ENCODE measurements around the gene TBL1X. TPM values are rescaled to one million over a fixed set of nuclear protein-coding genes. Genes with fewer than 3 reads are reported as not detected.

Gene TBL1X
- total RNA-seq, 2 experiments from 2014 or later = 16.1 to 35.7 TPM

GRCh38 chrX:9609987-9610386 is 145.1 kb downstream of the TBL1X start:
- CTCF ChIA-PET (ENCODE audit: unreplicated experiment) = no interaction called here
- DNase-seq (ENCODE audit: low spot score) = no peak

GRCh38 chrX:9610771-9611392 is 146.0 kb downstream of the TBL1X start:
- BruUV-seq (replicated peaks) = no TSS peak
- Histone ChIP-seq H2AFZ (ENCODE audit: low read length) (no peak overlapping the region), H3K9me3 (ENCODE audit: low read length) (no peaks in the 10 kb centered on the region), H3K4me3 (ENCODE audit: low read depth, low read length, poor library complexity, severe bottlenecking) (no peak overlapping the region), H3K27ac (ENCODE audit: low read depth, low read length, poor library complexity, severe bottlenecking) (no peak overlapping the region), H3K36me3 (ENCODE audit: insufficient read depth, low read length) (no peaks in the 10 kb centered on the region), H3K4me1 (ENCODE audit: insufficient read depth, low read length, poor library complexity, severe bottlenecking) (no peaks in the 10 kb centered on the region), H3K79me2 (ENCODE audit: insufficient read depth, low read depth, low read length) (no peaks in the 10 kb centered on the region), H4K20me1 (ENCODE audit: insufficient read depth, low read length) (no peaks in the 10 kb centered on the region), H3K4me2 (ENCODE audit: low read length) (no peak overlapping the region), H3K9me2 (ENCODE audit: insufficient read depth, low read length) (no peaks in the 10 kb centered on the region)
- CTCF ChIA-PET (ENCODE audit: unreplicated experiment) = no interaction called here
- TF ChIP-seq CTCF (conservative IDR thresholded peaks at IDR 0.05; ENCODE audit: low read length) (no peak), EZH2phosphoT487 (IDR thresholded peaks at IDR 0.05; ENCODE audit: borderline replicate concordance, low read depth, low read length) (no peak)
- intact Hi-C loops (cut with micrococcal nuclease; ENCODE audit: unreplicated experiment) = no loop called here
- POLR2A ChIA-PET = interaction anchor here (1.5 kb wide), 1 partner anchor 21 kb away, joined by 5 read pairs; no protein-coding TSS in a partner anchor
- DNase-seq (ENCODE audit: low spot score) = no peak

More at GRCh38 chrX:9609987-9610386, 145.1 kb downstream of the TBL1X start:
- Histone ChIP-seq H3K27ac (ENCODE audit: low read depth, low read length, poor library complexity, severe bottlenecking) (no peak overlapping the region), H3K9me2 (ENCODE audit: insufficient read depth, low read length) (no peaks in the 10 kb centered on the region), H3K4me1 (ENCODE audit: insufficient read depth, low read length, poor library complexity, severe bottlenecking) (no peaks in the 10 kb centered on the region), H3K36me3 (ENCODE audit: insufficient read depth, low read length) (no peaks in the 10 kb centered on the region), H4K20me1 (ENCODE audit: insufficient read depth, low read length) (no peaks in the 10 kb centered on the region), H3K4me2 (ENCODE audit: low read length) (no peak overlapping the region), H3K79me2 (ENCODE audit: insufficient read depth, low read depth, low read length) (no peaks in the 10 kb centered on the region), H3K9me3 (ENCODE audit: low read length) (no peaks in the 10 kb centered on the region), H2AFZ (ENCODE audit: low read length) (no peak overlapping the region), H3K4me3 (ENCODE audit: low read depth, low read length, poor library complexity, severe bottlenecking) (no peak overlapping the region)
- POLR2A ChIA-PET = interaction anchor here (1.4 to 1.5 kb wide), 2 partner anchors 11 to 22 kb away, joined by 5 to 6 read pairs; no protein-coding TSS in a partner anchor
- no peak for TF ChIP-seq EZH2phosphoT487 (IDR thresholded peaks at IDR 0.05; ENCODE audit: borderline replicate concordance, low read depth, low read length)
- intact Hi-C loops (cut with micrococcal nuclease; ENCODE audit: unreplicated experiment) = no loop called here
- BruUV-seq (replicated peaks) = no TSS peak

GRCh38 chrX:9611436-9612145 is 146.7 kb downstream of the TBL1X start:
- Histone ChIP-seq H2AFZ (ENCODE audit: low read length) (no peak overlapping the region), H3K9me3 (ENCODE audit: low read length) (no peaks in the 10 kb centered on the region), H3K27ac (ENCODE audit: low read depth, low read length, poor library complexity, severe bottlenecking) (no peak overlapping the region), H4K20me1 (ENCODE audit: insufficient read depth, low read length) (no peaks in the 10 kb centered on the region), H3K4me3 (ENCODE audit: low read depth, low read length, poor library complexity, severe bottlenecking) (no peak overlapping the region), H3K79me2 (ENCODE audit: insufficient read depth, low read depth, low read length) (no peaks in the 10 kb centered on the region), H3K36me3 (ENCODE audit: insufficient read depth, low read length) (no peaks in the 10 kb centered on the region), H3K4me1 (ENCODE audit: insufficient read depth, low read length, poor library complexity, severe bottlenecking) (no peaks in the 10 kb centered on the region), H3K4me2 (ENCODE audit: low read length) (no peak overlapping the region), H3K9me2 (ENCODE audit: insufficient read depth, low read length) (no peaks in the 10 kb centered on the region)
- POLR2A ChIA-PET = no interaction called here
- TF ChIP-seq EZH2phosphoT487 (IDR thresholded peaks at IDR 0.05; ENCODE audit: borderline replicate concordance, low read depth, low read length) (no peak), CTCF (conservative IDR thresholded peaks at IDR 0.05; ENCODE audit: low read length) (no peak)
- intact Hi-C loops (cut with micrococcal nuclease; ENCODE audit: unreplicated experiment) = no loop called here
- BruUV-seq (replicated peaks) = no TSS peak
- no peak for DNase-seq (ENCODE audit: low spot score)
- CTCF ChIA-PET (ENCODE audit: unreplicated experiment) = no interaction called here

Data from OCI-LY7 (cell line).